Daoy (cell line): ENCODE data around the gene OR52W1. TPM values are rescaled to one million over a fixed set of nuclear protein-coding genes. Genes with fewer than 3 reads are reported as not detected.

ENCODE experiments used
- DNase-seq: peaks from one replicate; pipeline ENCODE4 v3.0.0-alpha.2; 2015; ENCODE audit warnings: low read depth
- total RNA-seq: library from RNA; depleted of rRNA; stranded (reverse); fragments of >200 nt; shearing (Covaris generic); gene quantifications from 2 replicates; pipeline ENCODE4 v1.2.3, GENCODE V29; 2014; rRNA removed

Gene OR52W1, protein sequence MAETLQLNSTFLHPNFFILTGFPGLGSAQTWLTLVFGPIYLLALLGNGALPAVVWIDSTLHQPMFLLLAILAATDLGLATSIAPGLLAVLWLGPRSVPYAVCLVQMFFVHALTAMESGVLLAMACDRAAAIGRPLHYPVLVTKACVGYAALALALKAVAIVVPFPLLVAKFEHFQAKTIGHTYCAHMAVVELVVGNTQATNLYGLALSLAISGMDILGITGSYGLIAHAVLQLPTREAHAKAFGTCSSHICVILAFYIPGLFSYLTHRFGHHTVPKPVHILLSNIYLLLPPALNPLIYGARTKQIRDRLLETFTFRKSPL
- total RNA-seq, result not detected in 2 replicates

DNA sequence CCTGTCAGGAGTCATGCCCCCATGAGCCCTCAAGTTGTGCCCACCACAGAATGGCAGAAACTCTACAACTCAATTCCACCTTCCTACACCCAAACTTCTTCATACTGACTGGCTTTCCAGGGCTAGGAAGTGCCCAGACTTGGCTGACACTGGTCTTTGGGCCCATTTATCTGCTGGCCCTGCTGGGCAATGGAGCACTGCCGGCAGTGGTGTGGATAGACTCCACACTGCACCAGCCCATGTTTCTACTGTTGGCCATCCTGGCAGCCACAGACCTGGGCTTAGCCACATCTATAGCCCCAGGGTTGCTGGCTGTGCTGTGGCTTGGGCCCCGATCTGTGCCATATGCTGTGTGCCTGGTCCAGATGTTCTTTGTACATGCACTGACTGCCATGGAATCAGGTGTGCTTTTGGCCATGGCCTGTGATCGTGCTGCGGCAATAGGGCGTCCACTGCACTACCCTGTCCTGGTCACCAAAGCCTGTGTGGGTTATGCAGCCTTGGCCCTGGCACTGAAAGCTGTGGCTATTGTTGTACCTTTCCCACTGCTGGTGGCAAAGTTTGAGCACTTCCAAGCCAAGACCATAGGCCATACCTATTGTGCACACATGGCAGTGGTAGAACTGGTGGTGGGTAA lies at the start of gene OR52W1:
Gene OR52W1 (plus strand): TSS at position 51 of the 637 bp plus-strand sequence. CDS start 0 bp downstream, at position 51.
- no peak for DNase-seq

GRCh38 chr11:6151117-6151516 lies 47.9 kb upstream of the OR52W1 start:
- no peak for DNase-seq

- no peak for DNase-seq
Measured at GRCh38 chr11:6152126-6152525, 46.9 kb upstream of the OR52W1 start.

GRCh38 chr11:6156628-6157359 lies 42.2 kb upstream of the OR52W1 start:
- DNase-seq, result peak; percentile 41

DNA sequence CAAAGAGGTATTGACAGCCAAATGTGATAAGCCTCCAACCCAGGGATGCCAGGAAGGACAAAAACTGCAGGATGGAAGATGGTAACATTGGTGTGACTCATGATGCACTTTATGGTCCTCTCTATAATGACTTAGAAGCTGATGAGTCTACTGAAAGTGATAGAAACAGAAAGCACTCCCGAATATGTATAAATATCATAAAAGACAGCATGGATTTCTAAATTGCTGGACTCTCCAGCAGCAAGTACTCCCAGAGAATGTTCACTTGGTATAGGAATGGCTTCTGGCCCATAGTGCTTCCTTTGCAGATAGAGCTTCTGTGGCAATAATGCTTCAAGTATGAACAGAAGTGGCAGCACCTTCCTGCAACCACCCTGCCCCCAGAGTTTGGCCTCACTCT lies 28.8 kb upstream of the OR52W1 start, which contains the start of gene OR52B2:
Gene OR52B2 (minus strand): TSS at position 101 of the 400 bp plus-strand sequence. CDS start 0 bp downstream, at position 101.
- no peak for DNase-seq

DNA sequence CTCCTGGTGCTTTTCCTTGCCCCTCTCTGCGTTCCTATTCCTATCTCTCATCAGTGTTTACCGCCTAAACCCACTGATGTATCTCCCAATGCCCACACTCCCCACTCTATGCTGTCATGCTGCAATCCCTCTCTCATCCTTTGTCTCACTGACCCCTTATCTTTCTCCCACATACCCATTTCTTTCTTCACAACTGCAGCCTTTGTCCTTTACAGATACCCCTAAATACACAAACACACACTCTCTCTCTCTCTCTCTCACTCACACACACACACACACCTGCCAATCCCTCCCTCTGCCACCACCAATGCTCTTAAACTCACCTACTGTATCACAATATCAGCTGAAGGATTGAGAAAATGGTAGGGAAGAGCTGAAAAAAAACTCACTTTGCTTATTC lies 23.6 kb upstream of the OR52W1 start:
- DNase-seq, result no peak

DNA sequence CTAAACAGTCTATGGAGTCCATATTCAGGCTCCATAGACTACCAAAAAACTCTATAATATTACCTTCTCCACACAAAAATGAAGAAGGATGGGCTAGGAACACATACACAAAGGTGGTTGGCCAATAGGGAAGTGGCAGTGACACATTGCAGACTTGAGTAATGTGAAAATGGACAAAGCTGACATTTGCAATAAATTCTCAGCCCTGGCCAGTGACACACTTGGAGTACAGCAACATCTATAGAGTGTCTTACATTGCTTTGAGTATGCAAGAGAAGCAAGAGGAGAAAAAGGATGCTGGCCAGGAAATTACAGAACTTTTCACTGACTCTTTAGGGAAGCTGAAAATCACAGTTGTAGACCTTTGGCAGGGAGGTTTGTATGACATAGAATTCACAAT lies 7.3 kb upstream of the OR52W1 start:
- DNase-seq, result no peak

GRCh38 chr11:6194065-6194581 lies 4.9 kb upstream of the OR52W1 start:
- DNase-seq, result no peak

- DNase-seq, result no peak
Measured at GRCh38 chr11:6196396-6196795, 2.6 kb upstream of the OR52W1 start.

- no peak for DNase-seq
Measured at GRCh38 chr11:6197466-6198200, 1.4 kb upstream of the OR52W1 start.

DNA sequence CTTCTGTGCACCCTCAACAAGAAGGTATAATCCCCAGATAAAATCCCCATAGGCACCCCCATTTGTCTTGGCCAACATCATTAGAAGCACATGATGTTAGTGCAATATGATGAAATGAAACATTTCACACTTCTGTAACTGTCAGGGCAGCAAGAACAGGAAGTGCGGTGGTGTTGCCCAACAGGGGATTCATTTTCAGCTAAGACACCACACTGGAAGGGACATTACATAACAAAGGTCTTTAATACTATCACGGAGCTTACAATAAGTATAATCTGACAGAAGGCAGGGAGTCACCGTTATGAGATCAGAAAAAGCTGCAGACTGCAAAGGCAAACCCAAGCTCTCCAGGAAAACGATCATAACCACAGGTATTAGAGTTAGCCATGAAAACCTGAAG lies 2.0 kb downstream of the OR52W1 start:
- DNase-seq, result no peak

DNA sequence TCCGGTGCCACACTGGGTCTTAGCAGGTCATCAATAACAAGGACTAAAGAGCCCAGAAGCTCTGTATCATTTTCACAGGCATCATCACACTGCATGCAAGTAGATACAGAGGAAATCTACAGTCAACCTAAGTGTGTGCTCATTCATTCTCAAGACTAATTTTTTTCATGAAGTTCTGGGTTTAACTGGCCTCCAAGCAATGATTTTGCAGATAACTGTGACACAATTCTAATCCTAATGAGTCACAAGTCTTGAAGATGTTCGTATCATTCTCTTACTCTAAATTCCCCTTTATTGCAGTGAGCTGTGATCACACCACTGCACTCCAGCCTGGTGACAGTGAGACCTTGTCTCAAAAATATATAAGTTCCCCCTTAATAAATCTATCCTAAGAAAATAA lies 2.5 kb downstream of the OR52W1 start:
- no peak for DNase-seq

GRCh38 chr11:6202041-6202440 lies 3.0 kb downstream of the OR52W1 start:
- no peak for DNase-seq

- no peak for DNase-seq
Measured at GRCh38 chr11:6203327-6203726, 4.3 kb downstream of the OR52W1 start.

DNA sequence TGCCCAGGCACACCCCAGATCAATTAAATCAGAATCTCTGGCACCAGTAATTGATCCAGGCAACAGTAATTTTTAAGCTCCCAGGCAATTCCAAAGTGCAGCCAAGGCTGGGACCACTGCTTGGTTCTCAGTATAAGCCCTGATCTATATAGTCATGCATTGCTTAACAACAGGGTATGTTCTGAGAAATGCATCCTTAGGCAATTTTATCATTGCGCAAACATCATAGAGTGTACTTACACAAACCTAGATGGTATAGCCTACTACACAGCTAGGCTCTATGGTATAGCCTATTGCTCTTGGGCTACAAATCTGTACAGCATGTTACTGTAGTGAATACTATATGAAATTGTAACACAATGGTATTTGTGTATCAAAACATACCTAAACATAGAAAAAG lies 5.7 kb downstream of the OR52W1 start:
- DNase-seq, result no peak

DNA sequence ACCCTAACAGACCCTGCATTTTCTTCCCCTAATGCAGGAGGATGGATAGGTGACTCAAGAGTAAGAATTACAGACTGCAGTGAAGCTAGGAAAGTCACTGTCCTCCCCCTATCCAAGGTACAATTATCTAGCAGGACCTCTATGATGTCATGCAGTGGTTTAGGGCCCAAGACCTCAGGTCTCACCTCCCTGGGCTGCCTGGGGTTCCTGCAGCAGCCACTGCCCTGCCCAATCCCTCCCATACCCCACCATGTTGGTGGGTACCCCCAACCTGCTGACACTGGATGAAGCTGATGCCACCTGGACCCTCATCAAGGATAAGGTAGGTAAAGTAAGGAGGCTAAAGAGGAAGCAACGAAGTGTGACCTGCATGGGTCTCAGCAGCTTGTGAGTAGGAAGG lies 6.3 kb downstream of the OR52W1 start, which contains the start of gene C11orf42:
Gene C11orf42 (plus strand): TSS at position 192 of the 400 bp plus-strand sequence. CDS start 59 bp downstream, at position 251.
- DNase-seq, result no peak

GRCh38 chr11:6206456-6207180 lies 7.6 kb downstream of the OR52W1 start:
- DNase-seq, result no peak

DNA sequence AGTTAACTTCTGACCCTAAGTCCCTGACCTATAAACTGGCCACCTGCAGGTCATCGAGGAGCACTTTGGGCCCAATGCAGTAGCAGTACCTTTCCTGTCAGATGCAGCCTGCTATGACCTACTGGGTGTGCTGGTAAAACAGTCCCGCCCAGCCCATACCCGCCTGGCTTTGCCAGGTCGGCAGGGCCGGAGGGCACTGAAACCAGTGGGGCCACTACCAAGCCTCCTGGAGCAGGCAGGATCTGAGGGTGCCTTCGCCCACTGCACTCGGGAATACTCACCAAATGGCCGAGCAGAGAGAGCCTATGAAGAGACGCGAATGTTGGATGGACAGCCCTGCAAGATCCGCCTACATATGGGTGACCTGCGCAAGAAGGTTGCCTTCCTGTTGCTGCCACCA lies 10.8 kb downstream of the OR52W1 start:
- DNase-seq, result no peak

GRCh38 chr11:6210274-6210955 lies 11.4 kb downstream of the OR52W1 start:
- DNase-seq, result no peak

DNA sequence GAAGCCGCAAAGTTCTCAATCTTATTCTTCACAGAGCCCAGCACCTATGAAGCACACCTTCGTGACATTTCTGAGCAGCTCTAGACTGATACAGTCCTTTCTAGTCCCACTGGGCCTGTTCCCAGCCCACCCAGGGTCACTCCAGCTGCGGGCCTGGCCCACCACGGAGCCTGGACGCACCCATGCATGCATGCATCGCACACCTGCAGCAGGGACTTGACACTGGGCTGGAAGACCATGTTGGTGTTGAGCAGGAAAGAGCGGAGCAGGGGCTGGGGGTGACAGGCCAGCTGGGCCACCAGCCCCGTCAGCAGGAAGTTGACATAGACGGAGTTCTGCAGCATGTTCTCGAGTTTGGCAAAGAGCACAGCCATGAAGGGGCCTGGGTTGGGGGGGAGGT lies 15.5 kb downstream of the OR52W1 start:
- no peak for DNase-seq
